ENCODE measurements around the gene POLE4.

Gene POLE4

GRCh38 chr2:75002007-75002406 is 43.6 kb downstream of the POLE4 start:
- DNase-seq = no peak

GRCh38 chr2:75003276-75003675 is 44.8 kb downstream of the POLE4 start:
- DNase-seq = no peak

- no peak for DNase-seq
Measured at GRCh38 chr2:75003773-75004172, 45.3 kb downstream of the POLE4 start.

- DNase-seq = no peak
Measured at GRCh38 chr2:75006041-75006440, 47.6 kb downstream of the POLE4 start.

GRCh38 chr2:75007061-75007460 is 48.6 kb downstream of the POLE4 start:
- DNase-seq = no peak

- DNase-seq = no peak
Measured at GRCh38 chr2:75007819-75008218, 49.4 kb downstream of the POLE4 start.

GRCh38 chr2:75010571-75010970 is 52.1 kb downstream of the POLE4 start:
- DNase-seq = no peak

GRCh38 chr2:75012080-75012479 is 53.6 kb downstream of the POLE4 start:
- DNase-seq = no peak

GRCh38 chr2:75018162-75018561 is 59.7 kb downstream of the POLE4 start:
- no peak for DNase-seq

Measured in femur (tissue), 1 donor.